C4-2B (cell line): Measurements from ENCODE around the gene PAGR1.

Experiments used
- ZFX ChIP-seq: fragments of 450-650 bp; IDR thresholded peaks from 2 replicates; pipeline ENCODE4 v1.6.1; 2017
- TF ChIP-seq, protein P1 (sequence below): fragments of 450-650 bp; conservative IDR thresholded peaks from 2 replicates; pipeline ENCODE4 v1.5.1; 2017; ENCODE audit warnings: mild to moderate bottlenecking

DNA sequence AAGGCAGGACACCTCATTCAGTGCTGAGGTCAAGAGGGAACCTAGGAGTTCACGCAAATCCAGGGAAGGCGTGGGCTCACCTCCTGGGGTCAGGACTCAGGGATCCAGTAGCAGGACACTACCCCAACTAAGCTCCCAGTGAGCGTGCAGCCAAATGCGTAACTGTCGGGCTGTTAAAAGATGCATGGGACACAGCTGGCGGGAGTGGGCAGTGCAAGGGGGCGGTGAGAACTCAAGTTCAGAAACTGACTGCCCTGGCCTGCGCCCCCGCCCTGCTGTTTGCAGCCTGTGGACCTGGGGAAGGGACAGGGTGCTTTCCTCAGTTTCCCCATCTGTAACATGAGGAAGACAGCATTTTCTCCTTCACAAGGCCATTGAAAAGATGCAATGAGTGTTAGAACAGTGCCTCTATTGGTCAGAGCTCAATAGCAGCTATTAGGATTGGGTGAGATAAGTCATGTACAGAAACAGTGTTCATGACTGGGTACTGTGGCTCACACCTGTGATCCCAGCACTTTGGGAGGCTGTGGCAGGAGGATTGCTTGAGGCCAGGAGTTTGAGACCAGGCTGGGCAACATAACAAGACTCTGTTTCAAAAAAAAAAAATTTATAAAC is 26.9 kb downstream of the PAGR1 start:
- TF ChIP-seq, protein P1, sequence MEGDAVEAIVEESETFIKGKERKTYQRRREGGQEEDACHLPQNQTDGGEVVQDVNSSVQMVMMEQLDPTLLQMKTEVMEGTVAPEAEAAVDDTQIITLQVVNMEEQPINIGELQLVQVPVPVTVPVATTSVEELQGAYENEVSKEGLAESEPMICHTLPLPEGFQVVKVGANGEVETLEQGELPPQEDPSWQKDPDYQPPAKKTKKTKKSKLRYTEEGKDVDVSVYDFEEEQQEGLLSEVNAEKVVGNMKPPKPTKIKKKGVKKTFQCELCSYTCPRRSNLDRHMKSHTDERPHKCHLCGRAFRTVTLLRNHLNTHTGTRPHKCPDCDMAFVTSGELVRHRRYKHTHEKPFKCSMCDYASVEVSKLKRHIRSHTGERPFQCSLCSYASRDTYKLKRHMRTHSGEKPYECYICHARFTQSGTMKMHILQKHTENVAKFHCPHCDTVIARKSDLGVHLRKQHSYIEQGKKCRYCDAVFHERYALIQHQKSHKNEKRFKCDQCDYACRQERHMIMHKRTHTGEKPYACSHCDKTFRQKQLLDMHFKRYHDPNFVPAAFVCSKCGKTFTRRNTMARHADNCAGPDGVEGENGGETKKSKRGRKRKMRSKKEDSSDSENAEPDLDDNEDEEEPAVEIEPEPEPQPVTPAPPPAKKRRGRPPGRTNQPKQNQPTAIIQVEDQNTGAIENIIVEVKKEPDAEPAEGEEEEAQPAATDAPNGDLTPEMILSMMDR = no peak
- no peak for TF ChIP-seq ZFX
